H1 (cell line): ENCODE measurements around the gene FAU. TPM values are rescaled to one million over a fixed set of nuclear protein-coding genes. Genes with fewer than 3 reads are reported as not detected.
"Not testable (repeated sequence)": the region's sequence is repeated elsewhere in the genome, so short reads cannot be mapped to it uniquely, and the experiment has no call there.

Experiments
- CTCF ChIA-PET: fragments of 300-600 bp; sonication (Branson Sonifier 250); formaldehyde crosslinking; loops from one replicate; lab custom pipeline; 2021; ENCODE audit not compliant: partially characterized antibody; lab: Charles Lee
- POLR2A ChIA-PET: fragments of 300-600 bp; sonication (Branson Sonifier 250); formaldehyde crosslinking; loops from one replicate; lab custom pipeline; 2021; ENCODE audit warnings: inconsistent platforms; ENCODE audit not compliant: partially characterized antibody; lab: Charles Lee
- DNase-seq, 2 experiments: peaks; one replicate each; pipeline versions ENCODE4 v3.0.0 to v3.0.0-alpha.2; 2010 to 2022; ENCODE audit warnings: low spot score in 2 of 2, low read depth in 1 of 2, mixed read lengths in 1 of 2
- FAIRE-seq: peaks from 2 replicates; lab custom pipeline; 2011; peaks lifted over from hg19 to GRCh38; lab: Jason Lieb, UNC
- H2AFZ ChIP-seq: 2 replicates; pipeline ENCODE4 v1.8.1; 2012; ENCODE audit warnings: low read length, inconsistent platforms
- H2AK5ac ChIP-seq: 2 replicates; pipeline ENCODE4 v1.6.1; 2013; ENCODE audit warnings: low read depth, low read length
- H2BK120ac ChIP-seq: replicated peaks from 2 replicates; pipeline ENCODE3; 2013; ENCODE audit warnings: low read depth, low read length, inconsistent platforms
- H2BK12ac ChIP-seq: 2 replicates; pipeline ENCODE4 v1.6.1; 2013; ENCODE audit warnings: low read depth, low read length
- H2BK15ac ChIP-seq: 2 replicates; pipeline ENCODE4 v1.6.1; 2013; ENCODE audit warnings: low read length
- H2BK20ac ChIP-seq: 2 replicates; pipeline ENCODE4 v1.6.1; 2013; ENCODE audit warnings: low read length
- H2BK5ac ChIP-seq: 2 replicates; pipeline ENCODE4 v1.6.1; 2013; ENCODE audit warnings: low read depth, low read length
- H3K14ac ChIP-seq: 2 replicates; pipeline ENCODE4 v1.6.1; 2013; ENCODE audit warnings: inconsistent platforms; ENCODE audit not compliant: insufficient read length
- H3K18ac ChIP-seq: 2 replicates; pipeline ENCODE4 v1.6.1; 2013; ENCODE audit warnings: low read length; ENCODE audit errors: extremely low read depth
- H3K23ac ChIP-seq: 2 replicates; pipeline ENCODE4 v1.6.1; 2013; ENCODE audit warnings: inconsistent platforms; ENCODE audit not compliant: insufficient read length
- H3K23me2 ChIP-seq: 2 replicates; pipeline ENCODE4 v1.6.1; 2013; ENCODE audit warnings: low read depth, low read length
- H3K27ac ChIP-seq: 2 replicates; pipeline ENCODE4 v1.6.1; 2011; ENCODE audit warnings: low read depth, low read length, inconsistent platforms
- H3K27me3 ChIP-seq, 4 experiments: replicated peaks in 1 of 4; 1 replicate in 1 of 4; 2 replicates in 3 of 4; pipeline versions ENCODE4 v1.6.1 to v1.8.1; 2011 to 2013; ENCODE audit warnings: low read length in 3 of 4, mild to moderate bottlenecking in 3 of 4, inconsistent platforms in 2 of 4, mixed read lengths in 2 of 4, moderate library complexity in 1 of 4; ENCODE audit not compliant: control insufficient read depth in 3 of 4, insufficient read depth in 3 of 4; ENCODE audit errors: extremely low read depth in 1 of 4
- H3K36me3 ChIP-seq, 4 experiments: 2 replicates each; pipeline versions ENCODE4 v1.6.1 to v1.8.1; 2011 to 2013; ENCODE audit warnings: mild to moderate bottlenecking in 4 of 4, low read length in 3 of 4, moderate library complexity in 2 of 4, control low read depth in 1 of 4, inconsistent platforms in 1 of 4; ENCODE audit not compliant: insufficient read depth in 4 of 4, control insufficient read depth in 2 of 4
- H3K4ac ChIP-seq: replicated peaks from 2 replicates; pipeline ENCODE3; 2013; ENCODE audit warnings: low read length, low read depth, mixed read lengths, inconsistent platforms; ENCODE audit not compliant: insufficient read length
- H3K4me1 ChIP-seq, 4 experiments: replicated peaks in 1 of 4; 1 replicate in 1 of 4; 2 replicates in 3 of 4; pipeline versions ENCODE4 v1.6.1 to v1.8.1; 2011 to 2013; ENCODE audit warnings: low read length in 3 of 4, inconsistent platforms in 2 of 4, mixed read lengths in 1 of 4; ENCODE audit not compliant: insufficient read depth in 4 of 4, control insufficient read depth in 3 of 4
- H3K4me2 ChIP-seq, 2 experiments: 2 replicates each; pipeline versions ENCODE4 v1.6.1 to v1.8.1; 2011 to 2013; ENCODE audit warnings: low read depth in 2 of 2, low read length in 2 of 2, control low read depth in 1 of 2, inconsistent platforms in 1 of 2, mild to moderate bottlenecking in 1 of 2; ENCODE audit not compliant: insufficient read depth in 1 of 2
- H3K4me3 ChIP-seq, 4 experiments: fragments of 200-600, 300-600 bp in 1 of 4; sonication (generic), shearing (Covaris generic), sonication (Bioruptor Twin) in 1 of 4; 2 replicates each; pipeline versions ENCODE4 v1.5.1 to v1.8.1; 2011 to 2016; ENCODE audit warnings: low read length in 4 of 4, low read depth in 3 of 4, control low read depth in 2 of 4, inconsistent platforms in 2 of 4, mild to moderate bottlenecking in 2 of 4, mixed read lengths in 1 of 4, moderate library complexity in 1 of 4; ENCODE audit not compliant: insufficient read depth in 2 of 4; ENCODE audit errors: extremely low read depth in 1 of 4
- H3K56ac ChIP-seq: replicated peaks from 2 replicates; pipeline ENCODE3; 2013; ENCODE audit warnings: low read depth, mild to moderate bottlenecking, mixed read lengths, low read length, inconsistent platforms; ENCODE audit not compliant: insufficient read length
- H3K79me1 ChIP-seq: 2 replicates; pipeline ENCODE4 v1.6.1; 2013; ENCODE audit warnings: low read depth, low read length, control low read depth
- H3K79me2 ChIP-seq, 2 experiments: 2 replicates each; pipeline versions ENCODE4 v1.6.1 to v1.8.1; 2012 to 2013; ENCODE audit warnings: low read length in 2 of 2, mild to moderate bottlenecking in 2 of 2, inconsistent platforms in 1 of 2; ENCODE audit not compliant: insufficient read depth in 2 of 2, control insufficient read depth in 1 of 2
- H3K9ac ChIP-seq, 4 experiments: replicated peaks in 1 of 4; 1 replicate in 1 of 4; 2 replicates in 3 of 4; pipeline versions ENCODE4 v1.6.1 to v1.8.1; 2011 to 2013; ENCODE audit warnings: low read depth in 3 of 4, low read length in 3 of 4, control low read depth in 2 of 4, mild to moderate bottlenecking in 2 of 4, moderate library complexity in 2 of 4, inconsistent platforms in 1 of 4; ENCODE audit errors: extremely low read depth in 1 of 4
- H3K9me3 ChIP-seq, 2 experiments: 2 replicates each; pipeline versions ENCODE4 v1.6.1 to v1.8.1; 2012 to 2013; ENCODE audit warnings: mild to moderate bottlenecking in 2 of 2, moderate library complexity in 2 of 2, control low read depth in 1 of 2, inconsistent platforms in 1 of 2, low read depth in 1 of 2, low read length in 1 of 2, mixed read lengths in 1 of 2; ENCODE audit not compliant: insufficient read depth in 2 of 2
- H4K20me1 ChIP-seq, 2 experiments: replicated peaks in 1 of 2; 2 replicates each; pipeline versions ENCODE3 to v1.8.1; 2011 to 2013; ENCODE audit warnings: inconsistent platforms in 2 of 2, low read length in 2 of 2, mild to moderate bottlenecking in 1 of 2; ENCODE audit not compliant: insufficient read depth in 2 of 2, control insufficient read depth in 1 of 2
- H4K5ac ChIP-seq: 2 replicates; pipeline ENCODE4 v1.6.1; 2013; ENCODE audit warnings: low read length, low read depth, mixed read lengths, inconsistent platforms; ENCODE audit not compliant: insufficient read length
- H4K8ac ChIP-seq: 2 replicates; pipeline ENCODE4 v1.8.0; 2013; ENCODE audit warnings: mild to moderate bottlenecking, moderate library complexity, low read length, inconsistent platforms; ENCODE audit not compliant: insufficient read depth; ENCODE audit errors: extremely low read depth
- H4K91ac ChIP-seq: replicated peaks from 2 replicates; pipeline ENCODE3; 2013; ENCODE audit warnings: low read length, mixed read lengths, inconsistent platforms; ENCODE audit not compliant: insufficient read length
- POLR2AphosphoS5 ChIP-seq: IDR thresholded peaks from 2 replicates; pipeline ENCODE4 v1.6.1; 2011; ENCODE audit warnings: low read depth, low read length
- WGBS, 2 experiments: shearing (Covaris generic) in 1 of 2; methylation state at CpG; one replicate each; pipeline versions ENCODE4 v1.1.6 to v1.1.7; 2013 to 2015; ENCODE audit warnings: low lambda C conversion rate in 2 of 2, mixed read lengths in 2 of 2, inconsistent platforms in 1 of 2, low coverage in 1 of 2, missing lambda C conversion rate in 1 of 2; ENCODE audit not compliant: insufficient replicate concordance in 2 of 2, insufficient coverage in 1 of 2, insufficient read length in 1 of 2; ENCODE audit errors: extremely low coverage in 1 of 2, missing lambda C conversion rate in 1 of 2; 5-methylcytosine and 5-hydroxymethylcytosine counted together
- polyA plus RNA-seq, 7 experiments: library from polyadenylated mRNA; depleted of rRNA in 3 of 7; stranded (reverse) in 5 of 7; unstranded in 2 of 7; fragments of >200 nt in 5 of 7; fragments of 200-250 nt in 2 of 7; gene quantifications; 1 replicate in 5 of 7; 2 replicates in 1 of 7; 4 replicates in 1 of 7; pipeline versions ENCODE4 v1.2.1 to v1.2.3, GENCODE V29; 2011 to 2013; ENCODE audit warnings: missing spikeins in 2 of 7, mixed read lengths in 2 of 7
- total RNA-seq: library from RNA; stranded (reverse); fragmentation: NEBNext Ultra II Directional; extraction: Animal tissue kit (Norgen Biotek cat#: 25700); gene quantifications from 2 replicates; pipeline ENCODE4 v1.2.1, GENCODE V29; 2021

Gene FAU
- total and polyA plus RNA-seq, 2 of the 8 experiments (the other 6 are each of a cell fraction or from before 2014, with no cell fraction given), result 826 to 896 TPM

DNA sequence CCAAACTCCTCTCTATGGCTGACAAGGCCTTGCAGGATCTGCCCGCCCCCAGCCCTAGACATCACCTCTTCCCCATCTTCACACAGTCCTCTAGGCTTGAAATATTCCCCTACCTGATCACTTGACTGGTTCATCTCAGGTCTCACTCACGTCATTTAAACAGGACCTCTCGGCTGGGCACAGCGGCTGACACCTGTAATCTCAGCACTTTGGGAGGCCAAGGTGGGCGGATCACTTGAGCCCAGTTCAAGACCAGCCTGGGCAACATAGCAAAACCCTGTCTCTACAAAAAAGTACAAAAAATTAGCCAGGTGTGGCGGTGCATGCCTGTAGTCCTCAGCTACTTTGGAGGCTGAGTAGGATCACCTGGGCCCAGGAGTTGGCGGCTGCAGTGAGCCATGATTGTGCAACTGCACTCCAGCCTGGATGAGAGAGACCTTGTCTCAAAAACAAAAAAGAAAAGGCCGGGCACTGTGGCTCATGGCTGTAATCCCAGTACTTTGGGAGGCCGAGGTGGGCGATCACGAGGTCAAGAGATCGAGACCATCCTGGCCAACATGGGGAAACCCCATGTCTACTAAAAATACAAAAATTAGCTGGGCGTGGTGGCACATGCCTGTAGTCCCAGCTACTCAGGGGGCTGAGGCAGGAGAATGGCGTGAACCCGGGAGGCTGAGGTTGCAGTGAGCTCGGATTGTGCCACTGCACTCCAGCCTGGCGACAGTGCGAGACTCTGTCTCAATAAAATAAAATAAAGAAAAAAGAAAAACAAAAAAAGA is 2.9 kb downstream of the FAU start:
- H2AFZ ChIP-seq, H3K14ac ChIP-seq, H4K8ac ChIP-seq, H3K4me3 ChIP-seq, H2AK5ac ChIP-seq, H3K9me3 ChIP-seq, H4K91ac ChIP-seq, H3K27ac ChIP-seq, H3K9ac ChIP-seq, H2BK120ac ChIP-seq, DNase-seq, H3K23ac ChIP-seq, H3K18ac ChIP-seq, H2BK5ac ChIP-seq, H2BK15ac ChIP-seq, H3K27me3 ChIP-seq, H4K5ac ChIP-seq, H3K56ac ChIP-seq, H3K4me2 ChIP-seq, H2BK12ac ChIP-seq, H3K23me2 ChIP-seq, FAIRE-seq, H2BK20ac ChIP-seq, H4K20me1 ChIP-seq, H3K4ac ChIP-seq: not testable (repeated sequence)
- peaks cover 13% of the 10 kb centered on the region for H3K79me1 ChIP-seq
- ChIA-PET POLR2A (interaction anchor here (1.0 to 17.4 kb wide), 12 partner anchors 10 to 482 kb away, joined by 3 to 305 read pairs (median 6); partner anchors contain the start of genes CAPN1, SYVN1 and VPS51), CTCF (interaction anchor here (0.6 to 2.2 kb wide), 15 partner anchors 8 to 271 kb away, joined by 3 to 12 read pairs (median 3); partner anchors contain the start of gene POLA2)
- TF ChIP-seq POLR2AphosphoS5, result peak; percentile 17; the same call in 1 of the 2 replicates
- whole genome bisulfite sequencing, 2 experiments, result 94% methylated on average over 18 of the region's 18 CpGs; no CpG with 5 or more reads in 1 of the 2 experiments
- H3K79me2 ChIP-seq, result peaks cover 6 to 36% of the 10 kb centered on the region in 2 experiments
- H3K36me3 ChIP-seq, result peaks cover 11 to 35% (median 18%) of the 10 kb centered on the region in 4 experiments
- H3K4me1 ChIP-seq, result peaks cover 0 to 13% (median 8%) of the 10 kb centered on the region in 4 experiments; a peak in 6 of 7 replicates
